Glutamatergic neuron (in vitro differentiated cells): ENCODE data around the gene ZNRD2. TPM values are rescaled to one million over a fixed set of nuclear protein-coding genes. Genes with fewer than 3 reads are reported as not detected.
"Not testable (repeated sequence)": the region's sequence is repeated elsewhere in the genome, so short reads cannot be mapped to it uniquely, and the experiment has no call there.

Source experiments
- DNase-seq: peaks from one replicate; pipeline ENCODE4 v3.0.0; 2022
- H3K27ac Mint-ChIP-seq: one replicate; pipeline ENCODE4 v1.8.0; 2020; ENCODE audit warnings: mild to moderate bottlenecking, mixed read lengths, inconsistent platforms; ENCODE audit not compliant: unreplicated experiment
- H3K27me3 Mint-ChIP-seq: one replicate; pipeline ENCODE4 v1.8.0; 2020; ENCODE audit warnings: mild to moderate bottlenecking, moderate library complexity, mixed read lengths, inconsistent platforms; ENCODE audit not compliant: unreplicated experiment
- H3K36me3 Mint-ChIP-seq: one replicate; pipeline ENCODE4 v1.8.0; 2020; ENCODE audit warnings: mild to moderate bottlenecking, mixed read lengths, inconsistent platforms; ENCODE audit not compliant: unreplicated experiment
- H3K4me1 Mint-ChIP-seq: one replicate; pipeline ENCODE4 v1.8.0; 2020; ENCODE audit warnings: mild to moderate bottlenecking, low read depth, mixed read lengths, inconsistent platforms; ENCODE audit not compliant: unreplicated experiment
- H3K4me3 Mint-ChIP-seq: one replicate; pipeline ENCODE4 v1.8.0; 2020; ENCODE audit warnings: mild to moderate bottlenecking, mixed read lengths, inconsistent platforms; ENCODE audit not compliant: unreplicated experiment
- H3K9me3 Mint-ChIP-seq: one replicate; pipeline ENCODE4 v1.8.0; 2020; ENCODE audit warnings: mild to moderate bottlenecking, moderate library complexity, mixed read lengths, inconsistent platforms; ENCODE audit not compliant: unreplicated experiment
- CTCF ChIP-seq: fragments of 200-600 bp; sonication (generic); IDR thresholded peaks from one replicate; pipeline ENCODE4 v1.5.0; 2021; ENCODE audit not compliant: partially characterized antibody, unreplicated experiment
- long read RNA-seq: library from polyadenylated mRNA; unstranded; transcript quantifications from one replicate; pipeline ENCODE4 v2.0.0, GENCODE V29; 2020; ENCODE audit not compliant: unreplicated experiment
- total RNA-seq: library from RNA; stranded (reverse); fragmentation: NEBNext Ultra II Directional; extraction: Animal tissue kit (Norgen Biotek cat#: 25700); gene quantifications from one replicate; pipeline ENCODE4 v1.2.1, GENCODE V29; 2021; ENCODE audit not compliant: unreplicated experiment

Gene ZNRD2, protein sequence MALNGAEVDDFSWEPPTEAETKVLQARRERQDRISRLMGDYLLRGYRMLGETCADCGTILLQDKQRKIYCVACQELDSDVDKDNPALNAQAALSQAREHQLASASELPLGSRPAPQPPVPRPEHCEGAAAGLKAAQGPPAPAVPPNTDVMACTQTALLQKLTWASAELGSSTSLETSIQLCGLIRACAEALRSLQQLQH
- 37.9 TPM for total RNA-seq
- long read RNA-seq, transcript SSSCA1-201 (4 exons, 698 nt), result major isoform, 17 of 24 reads
- long read RNA-seq, transcript SSSCA1-206 (3 exons, 879 nt), result minor isoform, 5 of 24 reads
- long read RNA-seq, partial matches to known transcripts, result 0 of 24 reads
- long read RNA-seq, other reads (novel, unspliced or antisense), result 2 of 24 reads

GRCh38 chr11:65569973-65570918, at the start of gene ZNRD2:
TSS of gene ZNRD2 (plus strand) at chr11:65570477. CDS start at chr11:65570492, 15 bp downstream.
- H3K4me1 Mint-ChIP-seq, result peaks cover 14% of the 10 kb centered on the region

GRCh38 chr11:65521777-65522521, 48.3 kb upstream of the ZNRD2 start:
- not testable (repeated sequence) for H3K4me1 Mint-ChIP-seq, H3K36me3 Mint-ChIP-seq, H3K9me3 Mint-ChIP-seq, H3K27me3 Mint-ChIP-seq, H3K4me3 Mint-ChIP-seq, DNase-seq, H3K27ac Mint-ChIP-seq

More at GRCh38 chr11:65569973-65570918, at the start of gene ZNRD2:
- peak; percentile 71 for TF ChIP-seq CTCF
- no peaks in the 10 kb centered on the region for H3K36me3 Mint-ChIP-seq
- peak within 1 kb of the TSS; percentile 94 for H3K4me3 Mint-ChIP-seq
- H3K27ac Mint-ChIP-seq, result peak within 1 kb of the TSS; percentile 88
- H3K9me3 Mint-ChIP-seq, result peaks cover 23% of the 10 kb centered on the region
- H3K27me3 Mint-ChIP-seq, result peaks cover 13% of the 10 kb centered on the region
- peak; percentile 98 for DNase-seq

- H3K4me1 Mint-ChIP-seq, H3K9me3 Mint-ChIP-seq, H3K27ac Mint-ChIP-seq, H3K27me3 Mint-ChIP-seq, DNase-seq, H3K36me3 Mint-ChIP-seq, H3K4me3 Mint-ChIP-seq: not testable (repeated sequence)
Observed at GRCh38 chr11:65522718-65523630, 47.3 kb upstream of the ZNRD2 start.

DNA sequence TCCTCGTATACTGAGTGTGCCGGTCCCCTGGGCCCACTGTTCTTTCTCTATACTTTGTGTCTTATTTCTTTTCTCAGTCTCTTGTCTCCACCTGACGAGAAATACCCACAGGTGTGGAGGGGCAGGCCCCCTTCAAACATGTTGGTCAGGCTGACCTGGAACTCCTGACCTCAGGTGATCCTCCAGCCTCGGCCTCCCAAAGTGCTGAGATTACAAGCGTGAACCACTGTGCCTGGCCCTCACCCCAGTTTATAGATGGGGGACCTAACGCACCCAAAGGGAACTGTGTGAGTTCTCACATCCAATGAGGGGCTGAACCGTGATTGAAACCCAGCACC, 46.7 kb upstream of the ZNRD2 start:
- peak overlapping the region; percentile 20 for H3K4me3 Mint-ChIP-seq
- not testable (repeated sequence) for H3K9me3 Mint-ChIP-seq, H3K36me3 Mint-ChIP-seq, DNase-seq, H3K4me1 Mint-ChIP-seq, H3K27ac Mint-ChIP-seq, H3K27me3 Mint-ChIP-seq

- Mint-ChIP-seq H3K4me1 (peaks cover 7% of the 10 kb centered on the region), H3K27ac (peak overlapping the region; percentile 84)
- DNase-seq, result peak; percentile 21
Observed at GRCh38 chr11:65524014-65524740, 46.1 kb upstream of the ZNRD2 start.

More at GRCh38 chr11:65524014-65524740, 46.1 kb upstream of the ZNRD2 start:
- no peak for TF ChIP-seq CTCF
- H3K4me3 Mint-ChIP-seq, result peak overlapping the region; percentile 84
- peaks cover 2% of the 10 kb centered on the region for H3K27me3 Mint-ChIP-seq
- no peaks in the 10 kb centered on the region for H3K36me3 Mint-ChIP-seq
- H3K9me3 Mint-ChIP-seq, result peaks cover 1% of the 10 kb centered on the region
